ENCODE results near the gene KRT6C.
"Not testable (repeated sequence)": the region's sequence is repeated elsewhere in the genome, so short reads cannot be mapped to it uniquely, and the experiment has no call there.

The KRT6C gene

GRCh38 chr12:52488736-52489135 is 15.1 kb upstream of the KRT6C start:
- CTCF ChIA-PET, result no interaction called here
- POLR2A ChIA-PET, result no interaction called here

GRCh38 chr12:52487744-52488443 is 14.3 kb upstream of the KRT6C start:
- CTCF ChIA-PET; POLR2A ChIA-PET; DNase-seq (ENCODE audit: low read depth, low spot score); H3K4me3 ChIP-seq (ENCODE audit: low read depth, low read length): not testable (repeated sequence)

More at GRCh38 chr12:52488736-52489135, 15.1 kb upstream of the KRT6C start:
- no peak for TF ChIP-seq CTCF (IDR thresholded peaks at IDR 0.05; ENCODE audit: insufficient read depth, low read length, missing control alignments)
- DNase-seq (ENCODE audit: low read depth, low spot score), result no peak
- H3K4me3 ChIP-seq (ENCODE audit: low read depth, low read length), result no peak overlapping the region

GRCh38 chr12:52487211-52487610 is 13.6 kb upstream of the KRT6C start:
- no peak overlapping the region for H3K4me3 ChIP-seq (ENCODE audit: low read depth, low read length)
- POLR2A ChIA-PET, result no interaction called here
- CTCF ChIA-PET, result interaction anchor here (1.1 kb wide), 1 partner anchor 96 kb away, joined by 3 read pairs; no protein-coding TSS in a partner anchor
- DNase-seq (ENCODE audit: low read depth, low spot score), result no peak
- TF ChIP-seq CTCF (IDR thresholded peaks at IDR 0.05; ENCODE audit: insufficient read depth, low read length, missing control alignments), result no peak

GRCh38 chr12:52486166-52487105 is 12.8 kb upstream of the KRT6C start:
- H3K4me3 ChIP-seq (ENCODE audit: low read depth, low read length), result no peak overlapping the region
- ChIA-PET CTCF (interaction anchor here (1.1 kb wide), 1 partner anchor 95 kb away, joined by 3 read pairs; no protein-coding TSS in a partner anchor), POLR2A (no interaction called here)
- no peak for DNase-seq (ENCODE audit: low read depth, low spot score)
- TF ChIP-seq CTCF (IDR thresholded peaks at IDR 0.05; ENCODE audit: insufficient read depth, low read length, missing control alignments), result no peak

GRCh38 chr12:52480073-52480472 is 6.5 kb upstream of the KRT6C start:
- DNase-seq (ENCODE audit: low read depth, low spot score), result no peak
- no peak for TF ChIP-seq CTCF (IDR thresholded peaks at IDR 0.05; ENCODE audit: insufficient read depth, low read length, missing control alignments)
- no peak overlapping the region for H3K4me3 ChIP-seq (ENCODE audit: low read depth, low read length)
- ChIA-PET CTCF (no interaction called here), POLR2A (no interaction called here)

GRCh38 chr12:52477651-52478050 is 4.0 kb upstream of the KRT6C start:
- H3K4me3 ChIP-seq (ENCODE audit: low read depth, low read length), result no peak overlapping the region
- ChIA-PET CTCF (interaction anchor here (1.1 to 1.3 kb wide), 2 partner anchors 29 to 320 kb away, joined by 3 to 4 read pairs; no protein-coding TSS in a partner anchor), POLR2A (no interaction called here)
- TF ChIP-seq CTCF (IDR thresholded peaks at IDR 0.05; ENCODE audit: insufficient read depth, low read length, missing control alignments), result no peak
- no peak for DNase-seq (ENCODE audit: low read depth, low spot score)
